Endothelial cell of umbilical vein (primary cell): ENCODE results near the gene MIX23. TPM values are rescaled to one million over a fixed set of nuclear protein-coding genes. Genes with fewer than 3 reads are reported as not detected.

Experiments
- BruUV-seq: library from RNA; stranded (reverse); fragments of 400-500 nt; replicated peaks from 2 replicates; lab custom pipeline; 2021; lab: Mats Ljungman, UMichigan
- CTCF ChIA-PET: fragments of 300-600, 350-600 bp; sonication (Branson Sonifier 250); formaldehyde crosslinking; loops from one replicate; lab custom pipeline; 2021; ENCODE audit warnings: antibody characterized with exemption, inconsistent platforms; lab: Charles Lee
- POLR2A ChIA-PET: fragments of 300-600, 350-600 bp; sonication (Branson Sonifier 250); formaldehyde crosslinking; loops from one replicate; lab custom pipeline; 2021; ENCODE audit warnings: antibody characterized with exemption, inconsistent platforms; lab: Charles Lee
- DNase-seq: peaks from one replicate; pipeline ENCODE4 v3.0.0-alpha.2; 2011; ENCODE audit warnings: low read depth, low spot score
- FAIRE-seq: peaks from 2 replicates; lab custom pipeline; 2011; peaks lifted over from hg19 to GRCh38; lab: Jason Lieb, UNC
- H2AFZ ChIP-seq: 2 replicates; pipeline ENCODE4 v1.6.0; 2012; ENCODE audit warnings: low read depth, low read length, control low read depth, inconsistent platforms
- H3K27ac ChIP-seq: 2 replicates; pipeline ENCODE4 v1.5.1; 2011; ENCODE audit warnings: low read depth, mild to moderate bottlenecking, control low read depth, low read length, moderate library complexity; ENCODE audit not compliant: insufficient read depth
- H3K27me3 ChIP-seq, 2 experiments: 2 replicates each; pipeline versions ENCODE4 v1.6.0 to v1.6.1; 2011; ENCODE audit warnings: low read length in 2 of 2, mixed read lengths in 1 of 2; ENCODE audit not compliant: control insufficient read depth in 2 of 2, insufficient read depth in 2 of 2
- H3K36me3 ChIP-seq, 2 experiments: 2 replicates in 1 of 2; 3 replicates in 1 of 2; pipeline ENCODE4 v1.5.1; 2011; ENCODE audit warnings: low read length in 2 of 2, mild to moderate bottlenecking in 1 of 2, moderate library complexity in 1 of 2; ENCODE audit not compliant: control insufficient read depth in 2 of 2, insufficient read depth in 2 of 2; ENCODE audit errors: extremely low read depth in 1 of 2
- H3K4me1 ChIP-seq: 3 replicates; pipeline ENCODE4 v1.5.1; 2011; ENCODE audit warnings: mild to moderate bottlenecking, low read length; ENCODE audit not compliant: control insufficient read depth, insufficient read depth; ENCODE audit errors: extremely low read depth
- H3K4me2 ChIP-seq: 2 replicates; pipeline ENCODE4 v1.6.1; 2011; ENCODE audit warnings: low read length, control low read depth, mixed read lengths; ENCODE audit not compliant: insufficient read depth
- H3K4me3 ChIP-seq, 3 experiments: fragments of 200-600 bp in 1 of 3; sonication (generic), shearing (Covaris generic) in 1 of 3; replicated peaks in 1 of 3; 2 replicates each; pipeline ENCODE4 v1.5.1; 2011 to 2016; ENCODE audit warnings: control low read depth in 3 of 3, low read length in 3 of 3, mild to moderate bottlenecking in 2 of 3, inconsistent platforms in 1 of 3, low read depth in 1 of 3, moderate library complexity in 1 of 3; ENCODE audit not compliant: insufficient read depth in 1 of 3
- H3K79me2 ChIP-seq: 2 replicates; pipeline ENCODE4 v1.6.0; 2012; ENCODE audit warnings: low read length, inconsistent platforms; ENCODE audit not compliant: control insufficient read depth, insufficient read depth
- H3K9ac ChIP-seq: replicated peaks from 2 replicates; pipeline ENCODE3; 2011; ENCODE audit warnings: low read length, control low read depth; ENCODE audit not compliant: insufficient read depth; ENCODE audit errors: extremely low read depth
- H3K9me1 ChIP-seq: replicated peaks from 3 replicates; pipeline ENCODE4 v1.6.0; 2011; ENCODE audit warnings: mild to moderate bottlenecking, low read length; ENCODE audit not compliant: control insufficient read depth, insufficient read depth; ENCODE audit errors: extremely low read depth
- H3K9me3 ChIP-seq: replicated peaks from 2 replicates; pipeline ENCODE4 v1.5.1; 2012; ENCODE audit warnings: low read length, inconsistent platforms; ENCODE audit not compliant: control insufficient read depth, insufficient read depth
- H4K20me1 ChIP-seq: replicated peaks from 2 replicates; pipeline ENCODE3; 2011; ENCODE audit warnings: mild to moderate bottlenecking, low read length; ENCODE audit not compliant: control insufficient read depth, insufficient read depth; ENCODE audit errors: extremely low read depth
- EZH2 ChIP-seq: IDR thresholded peaks from 2 replicates; pipeline ENCODE4 v1.6.1; 2012; ENCODE audit warnings: borderline replicate concordance, low read depth, mild to moderate bottlenecking, moderate library complexity, low read length, inconsistent platforms; ENCODE audit not compliant: severe bottlenecking
- FOS ChIP-seq: IDR thresholded peaks from 2 replicates; pipeline ENCODE4 v1.6.1; 2011; ENCODE audit warnings: mild to moderate bottlenecking, low read length, moderate library complexity, borderline replicate concordance; ENCODE audit not compliant: insufficient read depth
- GATA2 ChIP-seq: IDR thresholded peaks from 2 replicates; pipeline ENCODE4 v1.7.0; 2011; ENCODE audit warnings: low read depth, mild to moderate bottlenecking, moderate library complexity, mixed read lengths, low read length; ENCODE audit not compliant: insufficient read length, insufficient read depth
- JUN ChIP-seq: IDR thresholded peaks from 2 replicates; pipeline ENCODE4 v1.6.1; 2011; ENCODE audit warnings: borderline replicate concordance, low read depth; ENCODE audit not compliant: insufficient read length, insufficient read depth
- MYC ChIP-seq: IDR thresholded peaks from one replicate; pipeline ENCODE4 v1.6.1; 2011; ENCODE audit warnings: mild to moderate bottlenecking, low read depth, low read length
- POLR2A ChIP-seq: IDR thresholded peaks from 2 replicates; pipeline ENCODE4 v1.6.1; 2012; ENCODE audit warnings: low read depth, mild to moderate bottlenecking, control low read depth, low read length
- POLR2AphosphoS5 ChIP-seq: IDR thresholded peaks from 2 replicates; pipeline ENCODE4 v1.6.1; 2012; ENCODE audit warnings: low read depth, mild to moderate bottlenecking, control low read depth, low read length, moderate library complexity; ENCODE audit not compliant: insufficient read depth
- dilution Hi-C: fragments of 300-500 bp; cut with MboI; formaldehyde crosslinking; loops from one replicate; pipeline ENCODE4 v1.15.0; 2019; ENCODE audit warnings: low sequenced_read_pairs; ENCODE audit not compliant: extremely low pct_ligation_motif_present
- intact Hi-C: fragments of 100-400 bp; cut with micrococcal nuclease; formaldehyde crosslinking; loops from one replicate; pipeline ENCODE4 v1.10.0; 2022
- polyA plus RNA-seq, 4 experiments: library from polyadenylated mRNA; depleted of rRNA in 3 of 4; stranded (reverse) in 3 of 4; unstranded in 1 of 4; fragments of >200 nt; gene quantifications; 2 replicates each; pipeline versions ENCODE4 v1.2.1 to v1.2.3, GENCODE V29; 2011 to 2012; ENCODE audit warnings: missing spikeins in 1 of 4
- total RNA-seq: library from RNA; stranded (reverse); gene quantifications from 2 replicates; pipeline ENCODE4 v1.2.3, GENCODE V29; 2021
- TF ChIP-seq, protein P1 (sequence below), 2 donors: IDR thresholded peaks; 1 replicate in 1 of 2; 2 replicates in 1 of 2; pipeline ENCODE4 v1.5.1; 2011; ENCODE audit warnings: low read length in 2 of 2, mild to moderate bottlenecking in 2 of 2, moderate library complexity in 2 of 2, control low read depth in 1 of 2, inconsistent platforms in 1 of 2, low read depth in 1 of 2; ENCODE audit not compliant: insufficient read depth in 1 of 2; ENCODE audit errors: extremely low read depth in 1 of 2
- TF ChIP-seq, protein P2 (sequence below): IDR thresholded peaks from 2 replicates; pipeline ENCODE4 v1.6.1; 2011; ENCODE audit not compliant: insufficient read depth, insufficient read length

The MIX23 gene
- total and polyA plus RNA-seq, 2 donors (not counting 3 experiments of a cell fraction or from before 2014, with no cell fraction given), result 4.5 to 53.5 TPM

DNA sequence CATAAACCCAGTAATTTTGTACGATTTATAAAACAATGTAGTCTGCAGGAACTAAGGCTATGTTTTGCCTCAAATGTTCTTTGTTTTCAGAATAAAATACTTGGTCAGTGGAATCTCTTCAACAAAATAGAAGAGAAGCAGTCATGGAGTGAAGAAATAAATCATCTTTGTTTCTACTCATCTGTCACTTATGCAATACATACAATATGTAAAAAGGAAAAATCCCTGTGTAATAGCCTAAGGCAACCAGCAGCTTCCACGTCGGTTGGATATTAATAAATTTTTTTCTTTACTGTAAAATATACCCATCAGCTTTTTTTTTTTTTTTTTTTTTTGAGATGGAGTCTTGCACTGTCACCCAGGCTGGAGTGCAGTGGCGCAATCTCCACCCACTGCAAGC is 38.1 kb upstream of the MIX23 start:
- H4K20me1 ChIP-seq, result no peaks in the 10 kb centered on the region
- TF ChIP-seq, protein P1, sequence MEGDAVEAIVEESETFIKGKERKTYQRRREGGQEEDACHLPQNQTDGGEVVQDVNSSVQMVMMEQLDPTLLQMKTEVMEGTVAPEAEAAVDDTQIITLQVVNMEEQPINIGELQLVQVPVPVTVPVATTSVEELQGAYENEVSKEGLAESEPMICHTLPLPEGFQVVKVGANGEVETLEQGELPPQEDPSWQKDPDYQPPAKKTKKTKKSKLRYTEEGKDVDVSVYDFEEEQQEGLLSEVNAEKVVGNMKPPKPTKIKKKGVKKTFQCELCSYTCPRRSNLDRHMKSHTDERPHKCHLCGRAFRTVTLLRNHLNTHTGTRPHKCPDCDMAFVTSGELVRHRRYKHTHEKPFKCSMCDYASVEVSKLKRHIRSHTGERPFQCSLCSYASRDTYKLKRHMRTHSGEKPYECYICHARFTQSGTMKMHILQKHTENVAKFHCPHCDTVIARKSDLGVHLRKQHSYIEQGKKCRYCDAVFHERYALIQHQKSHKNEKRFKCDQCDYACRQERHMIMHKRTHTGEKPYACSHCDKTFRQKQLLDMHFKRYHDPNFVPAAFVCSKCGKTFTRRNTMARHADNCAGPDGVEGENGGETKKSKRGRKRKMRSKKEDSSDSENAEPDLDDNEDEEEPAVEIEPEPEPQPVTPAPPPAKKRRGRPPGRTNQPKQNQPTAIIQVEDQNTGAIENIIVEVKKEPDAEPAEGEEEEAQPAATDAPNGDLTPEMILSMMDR (IDR thresholded peaks at IDR 0.05; ENCODE audit: extremely low read depth in 1 of 2, insufficient read depth in 1 of 2, low read depth in 1 of 2, low read length in 2 of 2), result no peak
- TF ChIP-seq POLR2A (no peak), EZH2 (no peak), FOS (no peak), GATA2 (no peak), POLR2AphosphoS5 (no peak), MYC (no peak), JUN (no peak)
- TF ChIP-seq, protein P2, sequence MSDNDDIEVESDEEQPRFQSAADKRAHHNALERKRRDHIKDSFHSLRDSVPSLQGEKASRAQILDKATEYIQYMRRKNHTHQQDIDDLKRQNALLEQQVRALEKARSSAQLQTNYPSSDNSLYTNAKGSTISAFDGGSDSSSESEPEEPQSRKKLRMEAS, result no peak
- BruUV-seq, result no TSS peak
- no peak for FAIRE-seq
- dilution Hi-C loops (no loop called here), intact Hi-C loops (no loop called here)
- H3K36me3 ChIP-seq, result peaks cover 5 to 9% of the 10 kb centered on the region in 2 experiments
- no peak for DNase-seq
- H3K4me3 ChIP-seq, result no peak overlapping the region
- CTCF ChIA-PET, result interaction anchor here (0.9 kb wide), 2 partner anchors 11 to 29 kb away, joined by 3 to 5 read pairs; no protein-coding TSS in a partner anchor
- no peaks in the 10 kb centered on the region for H3K9me1 ChIP-seq
- no peaks in the 10 kb centered on the region for H3K79me2 ChIP-seq
- no peaks in the 10 kb centered on the region for H3K27me3 ChIP-seq
- no peaks in the 10 kb centered on the region for H3K9me3 ChIP-seq
- H3K4me2 ChIP-seq, result no peak overlapping the region
- peaks cover 2% of the 10 kb centered on the region for H3K4me1 ChIP-seq
- no peak overlapping the region for H2AFZ ChIP-seq
- H3K27ac ChIP-seq, result no peak overlapping the region
- POLR2A ChIA-PET, result no interaction called here
- H3K9ac ChIP-seq, result no peak overlapping the region
